ENCODE results near the gene ANKHD1.
"Not testable (repeated sequence)": the region's sequence is repeated elsewhere in the genome, so short reads cannot be mapped to it uniquely, and the experiment has no call there.

Gene ANKHD1

GRCh38 chr5:140564196-140565023 lies 162.8 kb downstream of the ANKHD1 start, which contains the start of the genes APBB3 and SLC35A4:
Gene APBB3 (minus strand): TSS chr5:140564598. CDS start chr5:140564245, 353 bp downstream.
Gene SLC35A4 (plus strand): TSS chr5:140564828. CDS start chr5:140567170, 2,342 bp downstream.
- DNase-seq (ENCODE audit: low spot score) = peak; percentile 99

GRCh38 chr5:140565024-140565779 lies 163.6 kb downstream of the ANKHD1 start:
- no peak for DNase-seq (ENCODE audit: low spot score)

- no peak for DNase-seq (ENCODE audit: low spot score)
Observed at GRCh38 chr5:140565780-140566095, 164.1 kb downstream of the ANKHD1 start.

- DNase-seq (ENCODE audit: low spot score) = no peak
Observed at GRCh38 chr5:140566665-140567064, 165.0 kb downstream of the ANKHD1 start.

- DNase-seq (ENCODE audit: low spot score) = no peak
Observed at GRCh38 chr5:140567136-140567818, 165.6 kb downstream of the ANKHD1 start.

GRCh38 chr5:140567871-140568270 lies 166.2 kb downstream of the ANKHD1 start:
- DNase-seq (ENCODE audit: low spot score) = no peak

GRCh38 chr5:140568443-140569063 lies 166.9 kb downstream of the ANKHD1 start:
- DNase-seq (ENCODE audit: low spot score) = no peak

- DNase-seq (ENCODE audit: low spot score) = no peak
Observed at GRCh38 chr5:140569197-140569596, 167.6 kb downstream of the ANKHD1 start.

GRCh38 chr5:140570058-140570457 lies 168.4 kb downstream of the ANKHD1 start:
- DNase-seq (ENCODE audit: low spot score) = no peak

- DNase-seq (ENCODE audit: low spot score) = no peak
Observed at GRCh38 chr5:140570488-140570887, 168.9 kb downstream of the ANKHD1 start.

- no peak for DNase-seq (ENCODE audit: low spot score)
Observed at GRCh38 chr5:140571105-140571504, 169.5 kb downstream of the ANKHD1 start.

GRCh38 chr5:140573683-140574082 lies 172.1 kb downstream of the ANKHD1 start:
- DNase-seq (ENCODE audit: low spot score) = no peak

GRCh38 chr5:140574165-140574564 lies 172.5 kb downstream of the ANKHD1 start:
- DNase-seq (ENCODE audit: low spot score) = no peak

GRCh38 chr5:140575309-140575708 lies 173.7 kb downstream of the ANKHD1 start:
- DNase-seq (ENCODE audit: low spot score) = peak; percentile 56

GRCh38 chr5:140576776-140577201 lies 175.2 kb downstream of the ANKHD1 start:
- no peak for DNase-seq (ENCODE audit: low spot score)

- DNase-seq (ENCODE audit: low spot score) = not testable (repeated sequence)
Observed at GRCh38 chr5:140579188-140579747, 177.6 kb downstream of the ANKHD1 start.

- DNase-seq (ENCODE audit: low spot score) = no peak
Observed at GRCh38 chr5:140587495-140587894, 185.9 kb downstream of the ANKHD1 start.

GRCh38 chr5:140588311-140589070 lies 186.9 kb downstream of the ANKHD1 start:
- no peak for DNase-seq (ENCODE audit: low spot score)
